GM20000 (cell line): ENCODE results near the gene RAB41.

ENCODE experiments used
- DNase-seq: peaks from one replicate; pipeline ENCODE4 v3.0.0; 2012; ENCODE audit warnings: low spot score
- CTCF ChIP-seq: IDR thresholded peaks from 2 replicates; pipeline ENCODE4 v1.5.1; 2012; ENCODE audit warnings: mild to moderate bottlenecking, control low read depth; ENCODE audit errors: extremely low read depth, missing control alignments

Gene RAB41

GRCh38 chrX:70332600-70332999, 50.6 kb downstream of the RAB41 start:
- no peak for TF ChIP-seq CTCF
- DNase-seq, result no peak
